ENCODE measurements around the gene ACVRL1. TPM values are rescaled to one million over a fixed set of nuclear protein-coding genes. Genes with fewer than 3 reads are reported as not detected.

The ACVRL1 gene
- total and polyA plus RNA-seq, 9 of the 15 experiments (the other 6 are each of a cell fraction or from before 2014, with no cell fraction given), result 0.07 to 1.4 (median 0.30) TPM

- TF ChIP-seq NR4A1 (CRISPR knock-in tag; IDR thresholded peaks at IDR 0.05) (no peak), NR4A1 (tag; IDR thresholded peaks at IDR 0.05) (0 out of 2 replicates have a peak, but pooled peaks have one; percentile 20), HOXB6 (CRISPR knock-in tag; IDR thresholded peaks at IDR 0.05; ENCODE audit: borderline replicate concordance) (no peak), FOXJ2 (tag; IDR thresholded peaks at IDR 0.05) (0 out of 2 replicates have a peak, but pooled peaks have one; percentile 43), KAT8 (IDR thresholded peaks at IDR 0.05; ENCODE audit: low read depth) (no peak), HOMEZ (CRISPR knock-in tag; IDR thresholded peaks at IDR 0.05) (no peak), YBX1 (IDR thresholded peaks at IDR 0.05) (no peak), E2F3 (CRISPR knock-in tag; IDR thresholded peaks at IDR 0.05) (no peak), ZC3H4 (CRISPR knock-in tag; IDR thresholded peaks at IDR 0.05; ENCODE audit: borderline replicate concordance) (no peak), ZNF232 (CRISPR knock-in tag; IDR thresholded peaks at IDR 0.05) (no peak), ATF4 (CRISPR knock-in tag; IDR thresholded peaks at IDR 0.05) (no peak), TCF3 (CRISPR knock-in tag; IDR thresholded peaks at IDR 0.05) (peak; percentile 72), ZNF239 (CRISPR knock-in tag; IDR thresholded peaks at IDR 0.05) (no peak), EHMT2 (IDR thresholded peaks at IDR 0.05) (no peak), GMEB1 (CRISPR knock-in tag; IDR thresholded peaks at IDR 0.05) (no peak; the same call in 1 of the 2 replicates), TEAD4 (IDR thresholded peaks at IDR 0.05; ENCODE audit: low read length) (peak; percentile 68), TEAD4 (CRISPR knock-in tag; IDR thresholded peaks at IDR 0.05; ENCODE audit: borderline replicate concordance) (no peak), SRSF9 (IDR thresholded peaks at IDR 0.05; ENCODE audit: borderline replicate concordance, low read depth, low read length) (no peak), HNRNPUL1 (IDR thresholded peaks at IDR 0.05; ENCODE audit: low read length) (no peak), ZNF717 (CRISPR knock-in tag; IDR thresholded peaks at IDR 0.05) (no peak), ZNF146 (CRISPR knock-in tag; IDR thresholded peaks at IDR 0.05; ENCODE audit: unreplicated experiment) (no peak), NR1H2 (CRISPR knock-in tag; IDR thresholded peaks at IDR 0.05) (no peak), CCNT2 (IDR thresholded peaks at IDR 0.05; ENCODE audit: borderline replicate concordance, extremely low read depth, insufficient read length, low read depth, low read length) (peak; percentile 40), MED1 (CRISPR knock-in tag; IDR thresholded peaks at IDR 0.05; ENCODE audit: borderline replicate concordance) (no peak), ZNF584 (CRISPR knock-in tag; IDR thresholded peaks at IDR 0.05; ENCODE audit: low read depth) (peak; percentile 66; the same call in 1 of the 2 replicates), FOXJ3 (CRISPR knock-in tag; IDR thresholded peaks at IDR 0.05) (no peak), ZBTB12 (CRISPR knock-in tag; IDR thresholded peaks at IDR 0.05) (no peak)
Measured at GRCh38 chr12:51926064-51926632, 18.8 kb downstream of the ACVRL1 start (continued).
